MM.1S (cell line): ENCODE data around the gene CCDC127.

Experiments used
- DNase-seq: peaks from one replicate; pipeline ENCODE4 v3.0.0-alpha.2; 2015
- H2AFZ ChIP-seq: fragments of 300-600 bp; sonication (generic); 2 replicates; pipeline ENCODE4 v1.6.0; 2016; ENCODE audit warnings: antibody characterized with exemption, low read length
- H3F3A ChIP-seq: fragments of 300-600 bp; sonication (generic); 2 replicates; pipeline ENCODE4 v1.6.1; 2016; ENCODE audit warnings: mild to moderate bottlenecking, antibody characterized with exemption, low read length, moderate library complexity, mixed read lengths; ENCODE audit not compliant: insufficient read depth
- H3K27ac ChIP-seq: fragments of 300-600 bp; sonication (generic); 2 replicates; pipeline ENCODE4 v1.5.1; 2016; ENCODE audit warnings: mild to moderate bottlenecking, low read length
- H3K27me3 ChIP-seq: fragments of 300-600 bp; sonication (generic); replicated peaks from 2 replicates; pipeline ENCODE4 v1.6.0; 2016; ENCODE audit warnings: low read length; ENCODE audit not compliant: insufficient read depth
- H3K36me3 ChIP-seq: fragments of 300-600 bp; sonication (generic); replicated peaks from 2 replicates; pipeline ENCODE4 v1.6.1; 2016; ENCODE audit warnings: mild to moderate bottlenecking, low read length, mixed read lengths; ENCODE audit not compliant: insufficient read depth
- H3K4me1 ChIP-seq: fragments of 300-600 bp; sonication (generic); 2 replicates; pipeline ENCODE4 v1.6.1; 2016; ENCODE audit warnings: low read length, mixed read lengths
- H3K4me2 ChIP-seq: fragments of 300-600 bp; sonication (generic); 2 replicates; pipeline ENCODE4 v1.6.0; 2016; ENCODE audit warnings: low read depth, low read length
- H3K4me3 ChIP-seq: fragments of 300-600 bp; sonication (generic); 2 replicates; pipeline ENCODE4 v1.5.1; 2016; ENCODE audit warnings: low read length, mixed read lengths
- H3K79me2 ChIP-seq: fragments of 300-600 bp; sonication (generic); 2 replicates; pipeline ENCODE4 v1.6.1; 2016; ENCODE audit warnings: mixed run types, low read length, mixed read lengths
- H3K9ac ChIP-seq: fragments of 300-600 bp; sonication (generic); 2 replicates; pipeline ENCODE4 v1.6.1; 2016; ENCODE audit warnings: low read length, mixed read lengths
- H3K9me2 ChIP-seq: fragments of 300-600 bp; sonication (generic); replicated peaks from 2 replicates; pipeline ENCODE4 v1.6.1; 2016; ENCODE audit warnings: mild to moderate bottlenecking, low read length, mixed read lengths; ENCODE audit not compliant: insufficient read depth
- H3K9me3 ChIP-seq: fragments of 300-600 bp; sonication (generic); replicated peaks from 2 replicates; pipeline ENCODE4 v1.6.1; 2016; ENCODE audit warnings: mild to moderate bottlenecking, low read length, mixed read lengths; ENCODE audit not compliant: insufficient read depth
- H4K20me1 ChIP-seq: fragments of 300-600 bp; sonication (generic); 2 replicates; pipeline ENCODE4 v1.6.1; 2016; ENCODE audit warnings: mild to moderate bottlenecking, low read length, moderate library complexity, mixed read lengths; ENCODE audit not compliant: insufficient read depth
- CTCF ChIP-seq: fragments of 300-600 bp; sonication (generic); IDR thresholded peaks from 2 replicates; pipeline ENCODE4 v1.5.1; 2016; ENCODE audit warnings: antibody characterized with exemption, low read length, mixed read lengths
- EZH2 ChIP-seq: fragments of 300-600 bp; sonication (generic); optimal IDR thresholded peaks from 2 replicates; pipeline ENCODE3; 2017; ENCODE audit warnings: low read depth, mild to moderate bottlenecking, antibody characterized with exemption, low read length, mixed read lengths
- EZH2phosphoT487 ChIP-seq: fragments of 300-600 bp; sonication (generic); IDR thresholded peaks from 2 replicates; pipeline ENCODE4 v1.6.1; 2018; ENCODE audit warnings: antibody characterized with exemption, low read length

The CCDC127 gene

DNA sequence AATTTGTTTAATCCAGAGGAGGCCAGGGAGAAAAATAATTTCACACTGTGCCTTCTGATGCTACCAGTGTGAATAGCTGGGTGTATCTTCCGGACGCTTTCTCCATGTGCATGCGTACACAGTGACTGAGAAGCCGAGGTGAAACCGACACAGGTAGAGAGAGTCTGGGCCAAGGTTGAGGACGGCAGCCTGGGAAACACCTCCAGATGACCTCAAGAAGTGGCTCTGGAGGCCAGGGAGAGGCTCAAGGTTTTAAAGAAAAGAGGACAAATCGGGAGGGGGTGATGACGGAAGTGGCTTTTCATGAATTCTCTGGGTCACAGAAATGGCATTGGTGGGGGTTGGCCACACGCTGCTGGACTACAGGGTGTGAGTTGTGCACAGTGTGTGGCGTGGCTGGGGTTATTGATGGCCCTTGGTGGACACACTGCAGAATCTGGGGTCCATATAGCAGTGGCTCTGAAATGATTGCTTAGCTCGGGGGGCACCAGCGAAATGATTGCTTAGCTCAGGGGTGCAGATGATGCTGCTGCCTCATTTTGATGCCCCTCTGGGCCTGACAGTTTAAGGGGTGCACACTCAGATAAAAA, 60.7 kb downstream of the CCDC127 start:
- Histone ChIP-seq H3K9me2 (no peaks in the 10 kb centered on the region), H3K9me3 (no peaks in the 10 kb centered on the region), H3F3A (no peaks in the 10 kb centered on the region), H3K9ac (no peak overlapping the region), H3K4me2 (no peak overlapping the region), H3K36me3 (no peaks in the 10 kb centered on the region), H3K4me3 (no peak overlapping the region), H4K20me1 (no peaks in the 10 kb centered on the region), H3K27me3 (peaks cover 37% of the 10 kb centered on the region), H3K27ac (no peak overlapping the region), H3K79me2 (no peaks in the 10 kb centered on the region), H2AFZ (no peak overlapping the region), H3K4me1 (no peaks in the 10 kb centered on the region)
- TF ChIP-seq EZH2phosphoT487 (no peak), CTCF (no peak), EZH2 (no peak)
- no peak for DNase-seq

DNA sequence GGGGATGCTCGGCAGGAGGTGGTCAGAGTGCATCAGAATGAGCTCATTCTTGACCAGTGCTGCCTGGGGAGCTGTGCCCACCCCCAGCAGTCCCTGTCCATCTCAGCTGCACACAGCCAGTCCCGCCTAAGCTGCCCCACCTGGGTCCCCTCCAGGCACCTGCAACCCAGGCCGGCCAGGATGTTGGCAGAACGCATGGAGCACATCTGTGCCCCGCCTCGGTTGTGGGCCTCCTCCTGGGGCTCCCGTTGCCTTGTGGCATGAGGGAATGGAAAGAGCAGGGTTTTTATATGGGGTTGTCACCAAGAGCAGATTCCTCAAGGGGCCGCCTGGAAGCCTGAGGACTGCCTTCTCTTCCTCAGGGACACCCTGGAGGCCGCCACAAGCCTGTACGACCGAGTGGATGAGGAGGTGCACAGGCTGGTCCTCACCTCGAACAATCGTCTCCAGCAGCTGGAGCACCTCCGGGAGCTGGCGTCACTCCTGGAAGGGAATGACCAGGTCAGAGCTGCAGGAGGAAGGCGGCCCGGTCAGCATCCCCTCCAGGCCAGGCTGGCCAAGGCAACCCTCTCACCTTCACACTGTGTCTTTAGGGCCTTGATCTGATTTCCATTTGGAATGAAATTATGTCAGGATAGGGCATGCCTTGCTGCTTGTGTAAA, 61.4 kb downstream of the CCDC127 start:
- Histone ChIP-seq H4K20me1 (no peaks in the 10 kb centered on the region), H3K79me2 (no peaks in the 10 kb centered on the region), H3K4me3 (no peak overlapping the region), H3K27ac (no peak overlapping the region), H3K4me1 (no peaks in the 10 kb centered on the region), H3K9ac (no peak overlapping the region), H3K9me3 (no peaks in the 10 kb centered on the region), H3K9me2 (no peaks in the 10 kb centered on the region), H3K4me2 (no peak overlapping the region), H2AFZ (no peak overlapping the region), H3K36me3 (no peaks in the 10 kb centered on the region), H3K27me3 (peaks cover 30% of the 10 kb centered on the region), H3F3A (no peaks in the 10 kb centered on the region)
- no peak for DNase-seq
- no peak for TF ChIP-seq EZH2
- no peak for TF ChIP-seq CTCF
- no peak for TF ChIP-seq EZH2phosphoT487

DNA sequence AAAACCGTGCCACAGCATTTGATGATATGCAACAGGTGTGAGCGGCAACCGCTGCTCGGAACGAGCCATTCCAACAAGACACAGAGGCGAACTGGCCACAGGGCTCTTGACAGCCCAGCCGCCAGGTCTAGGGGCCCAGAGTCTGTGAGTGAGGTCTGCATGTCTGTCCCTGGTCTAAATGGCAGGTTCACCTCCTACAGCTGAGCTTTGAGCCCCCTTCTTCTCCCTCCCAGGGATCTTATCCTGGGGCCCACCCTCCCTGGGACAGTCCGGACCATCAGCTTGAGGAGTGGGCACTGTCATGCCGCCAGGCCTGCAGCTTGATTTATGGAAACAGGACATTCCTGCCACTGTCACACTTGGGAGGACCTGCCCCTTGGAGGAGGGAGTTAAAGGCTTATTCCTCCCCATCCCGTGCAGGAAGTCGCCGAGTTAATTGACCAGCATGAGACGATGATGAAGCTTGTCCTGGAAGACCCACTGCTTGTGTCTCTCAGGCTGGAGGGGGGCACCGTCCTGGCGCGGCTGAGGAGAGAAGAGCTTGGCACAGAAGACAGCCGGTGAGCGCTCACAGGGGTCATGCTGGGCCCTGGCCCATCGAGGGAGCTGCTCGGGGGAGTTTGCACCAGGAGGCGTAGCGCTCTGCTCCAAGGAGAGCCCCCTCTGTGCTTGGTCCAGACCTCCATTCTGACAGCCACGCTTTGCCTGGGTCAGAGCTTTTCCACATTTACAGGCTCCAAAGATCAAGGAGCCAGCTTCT, 62.1 kb downstream of the CCDC127 start:
- Histone ChIP-seq H3K79me2 (no peaks in the 10 kb centered on the region), H3K4me1 (no peaks in the 10 kb centered on the region), H3K9me2 (no peaks in the 10 kb centered on the region), H3K9me3 (no peaks in the 10 kb centered on the region), H2AFZ (no peak overlapping the region), H3K27me3 (peaks cover 23% of the 10 kb centered on the region), H3F3A (no peaks in the 10 kb centered on the region), H3K27ac (no peak overlapping the region), H4K20me1 (no peaks in the 10 kb centered on the region), H3K9ac (no peak overlapping the region), H3K36me3 (no peaks in the 10 kb centered on the region), H3K4me2 (no peak overlapping the region), H3K4me3 (no peak overlapping the region)
- TF ChIP-seq EZH2 (no peak), CTCF (no peak), EZH2phosphoT487 (no peak)
- DNase-seq: no peak
